Panc1 (cell line): ENCODE data around the gene SUGCT.

Experiments
- POLR2AphosphoS5 ChIP-seq: IDR thresholded peaks from 2 replicates; pipeline ENCODE4 v1.6.1; 2012; ENCODE audit warnings: mild to moderate bottlenecking, low read depth, low read length, moderate library complexity
- TF ChIP-seq, protein P1 (sequence below): fragments of 450-650 bp; IDR thresholded peaks from 2 replicates; pipeline ENCODE4 v1.5.1; 2017; ENCODE audit warnings: mild to moderate bottlenecking

DNA sequence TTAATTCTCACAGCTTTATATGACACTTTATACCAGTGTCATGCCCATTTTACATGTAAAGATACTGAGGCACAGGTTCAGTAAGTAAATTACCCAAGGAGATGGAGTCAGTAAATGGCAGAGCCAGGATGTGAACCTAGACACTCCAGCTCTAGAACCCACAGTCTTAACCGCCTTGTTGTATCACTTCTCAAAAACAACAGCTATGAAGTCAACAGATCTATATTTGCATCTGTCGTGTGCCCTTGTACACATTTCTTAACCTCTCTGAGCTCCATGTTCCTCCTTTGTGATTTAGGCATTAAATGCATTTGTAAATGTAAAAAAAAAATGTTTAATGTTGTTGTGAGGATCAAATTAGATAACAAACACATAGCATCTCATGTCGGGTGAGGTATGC lies 716.2 kb downstream of the SUGCT start:
- TF ChIP-seq, protein P1, sequence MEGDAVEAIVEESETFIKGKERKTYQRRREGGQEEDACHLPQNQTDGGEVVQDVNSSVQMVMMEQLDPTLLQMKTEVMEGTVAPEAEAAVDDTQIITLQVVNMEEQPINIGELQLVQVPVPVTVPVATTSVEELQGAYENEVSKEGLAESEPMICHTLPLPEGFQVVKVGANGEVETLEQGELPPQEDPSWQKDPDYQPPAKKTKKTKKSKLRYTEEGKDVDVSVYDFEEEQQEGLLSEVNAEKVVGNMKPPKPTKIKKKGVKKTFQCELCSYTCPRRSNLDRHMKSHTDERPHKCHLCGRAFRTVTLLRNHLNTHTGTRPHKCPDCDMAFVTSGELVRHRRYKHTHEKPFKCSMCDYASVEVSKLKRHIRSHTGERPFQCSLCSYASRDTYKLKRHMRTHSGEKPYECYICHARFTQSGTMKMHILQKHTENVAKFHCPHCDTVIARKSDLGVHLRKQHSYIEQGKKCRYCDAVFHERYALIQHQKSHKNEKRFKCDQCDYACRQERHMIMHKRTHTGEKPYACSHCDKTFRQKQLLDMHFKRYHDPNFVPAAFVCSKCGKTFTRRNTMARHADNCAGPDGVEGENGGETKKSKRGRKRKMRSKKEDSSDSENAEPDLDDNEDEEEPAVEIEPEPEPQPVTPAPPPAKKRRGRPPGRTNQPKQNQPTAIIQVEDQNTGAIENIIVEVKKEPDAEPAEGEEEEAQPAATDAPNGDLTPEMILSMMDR: no peak
- TF ChIP-seq POLR2AphosphoS5: no peak
